Tibial nerve (tissue), 4 donors: ENCODE results near the gene RNASEH2C.

Source experiments
- EP300 ChIP-seq, 2 donors: sonication (generic); formaldehyde crosslinking; IDR thresholded peaks; one replicate each; pipeline ENCODE4 v1.6.1; 2017; ENCODE audit warnings: antibody characterized with exemption in 2 of 2, mild to moderate bottlenecking in 1 of 2
- TF ChIP-seq, protein P1 (sequence below), 5 experiments: fragments of 200-600 bp in 3 of 5; fragments of 450-650 bp in 2 of 5; sonication (generic) in 3 of 5; IDR thresholded peaks; one replicate each; pipeline ENCODE4 v1.5.1; 2016 to 2019; ENCODE audit warnings: antibody characterized with exemption in 5 of 5, mild to moderate bottlenecking in 3 of 5, moderate library complexity in 2 of 5

DNA sequence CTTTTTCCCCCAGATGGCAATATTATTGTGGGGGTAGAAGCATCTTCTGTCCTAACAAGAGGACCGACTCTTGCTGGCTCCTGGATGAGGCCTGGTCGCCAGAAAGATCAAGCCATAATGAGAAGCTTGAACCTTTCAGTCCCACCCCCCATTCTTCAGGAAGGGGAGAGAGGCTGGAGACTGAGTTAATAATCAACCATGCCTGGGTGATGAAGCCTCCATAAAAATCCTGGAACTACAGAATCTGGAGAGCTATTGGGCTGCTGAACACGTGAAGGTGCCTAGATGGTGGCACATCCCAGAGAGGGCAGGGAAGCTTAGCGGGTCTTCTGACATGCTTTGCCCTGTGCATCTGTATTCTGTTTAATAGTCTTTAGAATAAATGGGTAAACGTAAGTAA is 43.8 kb upstream of the RNASEH2C start:
- TF ChIP-seq, protein P1, sequence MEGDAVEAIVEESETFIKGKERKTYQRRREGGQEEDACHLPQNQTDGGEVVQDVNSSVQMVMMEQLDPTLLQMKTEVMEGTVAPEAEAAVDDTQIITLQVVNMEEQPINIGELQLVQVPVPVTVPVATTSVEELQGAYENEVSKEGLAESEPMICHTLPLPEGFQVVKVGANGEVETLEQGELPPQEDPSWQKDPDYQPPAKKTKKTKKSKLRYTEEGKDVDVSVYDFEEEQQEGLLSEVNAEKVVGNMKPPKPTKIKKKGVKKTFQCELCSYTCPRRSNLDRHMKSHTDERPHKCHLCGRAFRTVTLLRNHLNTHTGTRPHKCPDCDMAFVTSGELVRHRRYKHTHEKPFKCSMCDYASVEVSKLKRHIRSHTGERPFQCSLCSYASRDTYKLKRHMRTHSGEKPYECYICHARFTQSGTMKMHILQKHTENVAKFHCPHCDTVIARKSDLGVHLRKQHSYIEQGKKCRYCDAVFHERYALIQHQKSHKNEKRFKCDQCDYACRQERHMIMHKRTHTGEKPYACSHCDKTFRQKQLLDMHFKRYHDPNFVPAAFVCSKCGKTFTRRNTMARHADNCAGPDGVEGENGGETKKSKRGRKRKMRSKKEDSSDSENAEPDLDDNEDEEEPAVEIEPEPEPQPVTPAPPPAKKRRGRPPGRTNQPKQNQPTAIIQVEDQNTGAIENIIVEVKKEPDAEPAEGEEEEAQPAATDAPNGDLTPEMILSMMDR (IDR thresholded peaks at IDR 0.05), result no peak
- no peak for TF ChIP-seq EP300 (IDR thresholded peaks at IDR 0.05)
